Neural cell (in vitro differentiated cells): ENCODE measurements around the gene ADGRA1.

Experiments
- EP300 ChIP-seq: fragments of 450-650 bp; conservative IDR thresholded peaks from 2 replicates; pipeline ENCODE4 v1.6.1; 2014; ENCODE audit warnings: antibody characterized with exemption, mild to moderate bottlenecking, moderate library complexity; ENCODE audit not compliant: poor library complexity, severe bottlenecking
- EZH2 ChIP-seq: fragments of 200-600, 300-800 bp; shearing (Covaris generic), sonication (generic); IDR thresholded peaks from 2 replicates; pipeline ENCODE4 v1.6.1; 2014; ENCODE audit warnings: antibody characterized with exemption, low read length, borderline replicate concordance, mild to moderate bottlenecking; ENCODE audit not compliant: insufficient read depth, poor library complexity, severe bottlenecking
- MXI1 ChIP-seq: fragments of 450-650 bp; conservative IDR thresholded peaks from 2 replicates; pipeline ENCODE4 v1.6.1; 2014; ENCODE audit warnings: antibody characterized with exemption, mild to moderate bottlenecking; ENCODE audit not compliant: poor library complexity, severe bottlenecking
- POLR2AphosphoS5 ChIP-seq: IDR thresholded peaks from 2 replicates; pipeline ENCODE4 v1.6.1; 2012
- RAD21 ChIP-seq: fragments of 450-650 bp; conservative IDR thresholded peaks from 2 replicates; pipeline ENCODE4 v1.6.1; 2014; ENCODE audit warnings: antibody characterized with exemption, mild to moderate bottlenecking, moderate library complexity
- SMC3 ChIP-seq: fragments of 450-650 bp; conservative IDR thresholded peaks from 2 replicates; pipeline ENCODE4 v1.6.1; 2014; ENCODE audit warnings: antibody characterized with exemption, mild to moderate bottlenecking, moderate library complexity; ENCODE audit not compliant: poor library complexity
- TAF1 ChIP-seq: IDR thresholded peaks from 2 replicates; pipeline ENCODE4 v1.6.1; 2012; ENCODE audit warnings: low read depth
- TF ChIP-seq, protein P1 (sequence below): fragments of 450-650 bp; IDR thresholded peaks from 2 replicates; pipeline ENCODE4 v1.5.1; 2014; ENCODE audit warnings: antibody characterized with exemption, mild to moderate bottlenecking, moderate library complexity; ENCODE audit not compliant: poor library complexity, severe bottlenecking
- TF ChIP-seq, protein P2 (sequence below): IDR thresholded peaks from 2 replicates; pipeline ENCODE4 v1.6.1; 2012; ENCODE audit warnings: borderline replicate concordance

DNA sequence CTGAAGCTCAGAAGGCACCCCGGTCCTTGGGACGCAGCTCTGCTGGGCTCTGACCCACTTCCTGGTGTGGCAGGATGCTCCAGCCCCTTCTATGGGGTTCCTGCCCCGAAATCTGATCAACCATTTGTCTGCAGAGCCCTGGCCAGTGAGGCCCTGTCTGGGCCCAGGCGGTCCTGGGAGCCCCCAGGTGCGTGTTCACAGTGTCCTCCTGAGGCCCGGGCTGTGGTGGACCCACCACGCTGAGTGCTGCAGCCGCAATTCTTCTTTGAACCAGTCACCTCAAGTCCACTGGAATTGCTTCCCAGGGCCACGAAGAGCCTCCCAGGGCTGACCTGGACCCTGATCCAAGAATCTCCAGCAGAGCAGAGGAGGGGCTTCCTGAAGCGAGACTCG is 91.4 kb downstream of the ADGRA1 start:
- TF ChIP-seq POLR2AphosphoS5 = no peak
- TF ChIP-seq EP300 = no peak
- TF ChIP-seq, protein P1, sequence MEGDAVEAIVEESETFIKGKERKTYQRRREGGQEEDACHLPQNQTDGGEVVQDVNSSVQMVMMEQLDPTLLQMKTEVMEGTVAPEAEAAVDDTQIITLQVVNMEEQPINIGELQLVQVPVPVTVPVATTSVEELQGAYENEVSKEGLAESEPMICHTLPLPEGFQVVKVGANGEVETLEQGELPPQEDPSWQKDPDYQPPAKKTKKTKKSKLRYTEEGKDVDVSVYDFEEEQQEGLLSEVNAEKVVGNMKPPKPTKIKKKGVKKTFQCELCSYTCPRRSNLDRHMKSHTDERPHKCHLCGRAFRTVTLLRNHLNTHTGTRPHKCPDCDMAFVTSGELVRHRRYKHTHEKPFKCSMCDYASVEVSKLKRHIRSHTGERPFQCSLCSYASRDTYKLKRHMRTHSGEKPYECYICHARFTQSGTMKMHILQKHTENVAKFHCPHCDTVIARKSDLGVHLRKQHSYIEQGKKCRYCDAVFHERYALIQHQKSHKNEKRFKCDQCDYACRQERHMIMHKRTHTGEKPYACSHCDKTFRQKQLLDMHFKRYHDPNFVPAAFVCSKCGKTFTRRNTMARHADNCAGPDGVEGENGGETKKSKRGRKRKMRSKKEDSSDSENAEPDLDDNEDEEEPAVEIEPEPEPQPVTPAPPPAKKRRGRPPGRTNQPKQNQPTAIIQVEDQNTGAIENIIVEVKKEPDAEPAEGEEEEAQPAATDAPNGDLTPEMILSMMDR = no peak
- TF ChIP-seq MXI1 = no peak
- TF ChIP-seq, protein P2, sequence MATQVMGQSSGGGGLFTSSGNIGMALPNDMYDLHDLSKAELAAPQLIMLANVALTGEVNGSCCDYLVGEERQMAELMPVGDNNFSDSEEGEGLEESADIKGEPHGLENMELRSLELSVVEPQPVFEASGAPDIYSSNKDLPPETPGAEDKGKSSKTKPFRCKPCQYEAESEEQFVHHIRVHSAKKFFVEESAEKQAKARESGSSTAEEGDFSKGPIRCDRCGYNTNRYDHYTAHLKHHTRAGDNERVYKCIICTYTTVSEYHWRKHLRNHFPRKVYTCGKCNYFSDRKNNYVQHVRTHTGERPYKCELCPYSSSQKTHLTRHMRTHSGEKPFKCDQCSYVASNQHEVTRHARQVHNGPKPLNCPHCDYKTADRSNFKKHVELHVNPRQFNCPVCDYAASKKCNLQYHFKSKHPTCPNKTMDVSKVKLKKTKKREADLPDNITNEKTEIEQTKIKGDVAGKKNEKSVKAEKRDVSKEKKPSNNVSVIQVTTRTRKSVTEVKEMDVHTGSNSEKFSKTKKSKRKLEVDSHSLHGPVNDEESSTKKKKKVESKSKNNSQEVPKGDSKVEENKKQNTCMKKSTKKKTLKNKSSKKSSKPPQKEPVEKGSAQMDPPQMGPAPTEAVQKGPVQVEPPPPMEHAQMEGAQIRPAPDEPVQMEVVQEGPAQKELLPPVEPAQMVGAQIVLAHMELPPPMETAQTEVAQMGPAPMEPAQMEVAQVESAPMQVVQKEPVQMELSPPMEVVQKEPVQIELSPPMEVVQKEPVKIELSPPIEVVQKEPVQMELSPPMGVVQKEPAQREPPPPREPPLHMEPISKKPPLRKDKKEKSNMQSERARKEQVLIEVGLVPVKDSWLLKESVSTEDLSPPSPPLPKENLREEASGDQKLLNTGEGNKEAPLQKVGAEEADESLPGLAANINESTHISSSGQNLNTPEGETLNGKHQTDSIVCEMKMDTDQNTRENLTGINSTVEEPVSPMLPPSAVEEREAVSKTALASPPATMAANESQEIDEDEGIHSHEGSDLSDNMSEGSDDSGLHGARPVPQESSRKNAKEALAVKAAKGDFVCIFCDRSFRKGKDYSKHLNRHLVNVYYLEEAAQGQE = no peak
- no peak for TF ChIP-seq SMC3
- TF ChIP-seq RAD21 = no peak
- TF ChIP-seq EZH2 = no peak
- no peak for TF ChIP-seq TAF1
